Measurements from ENCODE around the gene TTLL3. TPM values are rescaled to one million over a fixed set of nuclear protein-coding genes. Genes with fewer than 3 reads are reported as not detected.

Gene TTLL3
- polyA plus RNA-seq, 1 of the 3 experiments (the other 2 are of a cell fraction): 41.6 TPM

DNA sequence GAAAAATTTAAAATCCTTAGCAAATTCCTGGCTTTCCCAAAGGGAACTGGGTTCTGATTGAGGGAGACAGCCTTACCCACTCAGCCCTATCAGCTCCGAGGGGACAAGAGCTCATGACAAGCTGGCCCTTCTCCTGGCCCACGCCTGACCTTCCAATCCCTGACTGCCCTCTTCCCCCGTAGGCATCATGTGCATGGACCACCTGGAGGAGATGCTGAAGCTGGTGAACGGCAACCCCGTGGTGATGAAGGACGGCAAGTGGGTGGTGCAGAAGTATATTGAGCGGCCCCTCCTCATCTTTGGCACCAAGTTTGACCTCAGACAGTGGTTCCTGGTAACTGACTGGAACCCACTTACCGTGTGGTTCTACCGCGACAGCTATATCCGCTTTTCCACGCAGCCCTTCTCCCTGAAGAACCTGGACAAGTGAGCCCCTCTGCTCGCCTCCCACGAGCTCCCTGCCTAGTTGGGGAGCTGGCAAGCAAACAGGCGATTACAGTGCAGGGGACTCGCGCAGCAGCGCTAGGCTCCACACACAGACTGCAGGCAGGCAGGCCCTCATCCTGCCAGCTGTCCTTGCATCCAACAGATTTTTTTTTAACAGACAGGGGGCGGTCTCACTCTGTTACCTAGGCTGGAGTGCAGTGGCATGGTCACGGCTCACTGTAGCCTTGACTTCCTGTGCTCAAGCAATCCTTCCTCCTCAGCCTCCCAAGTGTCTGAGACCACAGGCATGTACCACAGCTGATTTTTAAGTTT is 16.9 kb downstream of the TTLL3 start:
- TF ChIP-seq, protein P1, sequence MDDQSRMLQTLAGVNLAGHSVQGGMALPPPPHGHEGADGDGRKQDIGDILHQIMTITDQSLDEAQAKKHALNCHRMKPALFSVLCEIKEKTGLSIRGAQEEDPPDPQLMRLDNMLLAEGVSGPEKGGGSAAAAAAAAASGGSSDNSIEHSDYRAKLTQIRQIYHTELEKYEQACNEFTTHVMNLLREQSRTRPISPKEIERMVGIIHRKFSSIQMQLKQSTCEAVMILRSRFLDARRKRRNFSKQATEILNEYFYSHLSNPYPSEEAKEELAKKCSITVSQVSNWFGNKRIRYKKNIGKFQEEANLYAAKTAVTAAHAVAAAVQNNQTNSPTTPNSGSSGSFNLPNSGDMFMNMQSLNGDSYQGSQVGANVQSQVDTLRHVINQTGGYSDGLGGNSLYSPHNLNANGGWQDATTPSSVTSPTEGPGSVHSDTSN (IDR thresholded peaks at IDR 0.05): no peak
- no peak for TF ChIP-seq FOSL2 (IDR thresholded peaks at IDR 0.05; ENCODE audit: borderline replicate concordance, low read depth)
- TF ChIP-seq, protein P2, sequence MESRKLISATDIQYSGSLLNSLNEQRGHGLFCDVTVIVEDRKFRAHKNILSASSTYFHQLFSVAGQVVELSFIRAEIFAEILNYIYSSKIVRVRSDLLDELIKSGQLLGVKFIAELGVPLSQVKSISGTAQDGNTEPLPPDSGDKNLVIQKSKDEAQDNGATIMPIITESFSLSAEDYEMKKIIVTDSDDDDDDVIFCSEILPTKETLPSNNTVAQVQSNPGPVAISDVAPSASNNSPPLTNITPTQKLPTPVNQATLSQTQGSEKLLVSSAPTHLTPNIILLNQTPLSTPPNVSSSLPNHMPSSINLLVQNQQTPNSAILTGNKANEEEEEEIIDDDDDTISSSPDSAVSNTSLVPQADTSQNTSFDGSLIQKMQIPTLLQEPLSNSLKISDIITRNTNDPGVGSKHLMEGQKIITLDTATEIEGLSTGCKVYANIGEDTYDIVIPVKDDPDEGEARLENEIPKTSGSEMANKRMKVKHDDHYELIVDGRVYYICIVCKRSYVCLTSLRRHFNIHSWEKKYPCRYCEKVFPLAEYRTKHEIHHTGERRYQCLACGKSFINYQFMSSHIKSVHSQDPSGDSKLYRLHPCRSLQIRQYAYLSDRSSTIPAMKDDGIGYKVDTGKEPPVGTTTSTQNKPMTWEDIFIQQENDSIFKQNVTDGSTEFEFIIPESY (IDR thresholded peaks at IDR 0.05; ENCODE audit: borderline replicate concordance, low read depth): no peak
- peak; percentile 37 for TF ChIP-seq RAD21 (IDR thresholded peaks at IDR 0.05; ENCODE audit: low read length)
- TF ChIP-seq, protein P3, sequence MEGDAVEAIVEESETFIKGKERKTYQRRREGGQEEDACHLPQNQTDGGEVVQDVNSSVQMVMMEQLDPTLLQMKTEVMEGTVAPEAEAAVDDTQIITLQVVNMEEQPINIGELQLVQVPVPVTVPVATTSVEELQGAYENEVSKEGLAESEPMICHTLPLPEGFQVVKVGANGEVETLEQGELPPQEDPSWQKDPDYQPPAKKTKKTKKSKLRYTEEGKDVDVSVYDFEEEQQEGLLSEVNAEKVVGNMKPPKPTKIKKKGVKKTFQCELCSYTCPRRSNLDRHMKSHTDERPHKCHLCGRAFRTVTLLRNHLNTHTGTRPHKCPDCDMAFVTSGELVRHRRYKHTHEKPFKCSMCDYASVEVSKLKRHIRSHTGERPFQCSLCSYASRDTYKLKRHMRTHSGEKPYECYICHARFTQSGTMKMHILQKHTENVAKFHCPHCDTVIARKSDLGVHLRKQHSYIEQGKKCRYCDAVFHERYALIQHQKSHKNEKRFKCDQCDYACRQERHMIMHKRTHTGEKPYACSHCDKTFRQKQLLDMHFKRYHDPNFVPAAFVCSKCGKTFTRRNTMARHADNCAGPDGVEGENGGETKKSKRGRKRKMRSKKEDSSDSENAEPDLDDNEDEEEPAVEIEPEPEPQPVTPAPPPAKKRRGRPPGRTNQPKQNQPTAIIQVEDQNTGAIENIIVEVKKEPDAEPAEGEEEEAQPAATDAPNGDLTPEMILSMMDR (IDR thresholded peaks at IDR 0.05): peak; percentile 43
- TF ChIP-seq RXRA (IDR thresholded peaks at IDR 0.05; ENCODE audit: borderline replicate concordance, low read depth): no peak
- DNase-seq: peak; percentile 44
- H3K27ac ChIP-seq (ENCODE audit: low read depth in 2 of 2, low read length in 1 of 2): no peak overlapping the region
- no peaks in the 10 kb centered on the region for H3K9me2 ChIP-seq
- no peak overlapping the region for H2AFZ ChIP-seq (ENCODE audit: low read depth)
- no peaks in the 10 kb centered on the region for H3K27me3 ChIP-seq (ENCODE audit: insufficient read depth)
- H3K4me1 ChIP-seq (ENCODE audit: control insufficient read depth in 1 of 2, insufficient read depth in 2 of 2, low read depth in 1 of 2, low read length in 1 of 2): no peaks in the 10 kb centered on the region
- no peaks in the 10 kb centered on the region for H3K79me2 ChIP-seq (ENCODE audit: insufficient read depth)
- no peak overlapping the region for H3K9ac ChIP-seq
- H3F3A ChIP-seq (replicated peaks; ENCODE audit: insufficient read depth): no peaks in the 10 kb centered on the region
- CTCF ChIA-PET: interaction anchor here (0.7 to 1.4 kb wide), 4 partner anchors 9 to 17 kb away, joined by 3 to 4 read pairs (median 4); partner anchors contain the start of gene RPUSD3
- H3K36me3 ChIP-seq (replicated peaks in 1 of 2; ENCODE audit: control insufficient read depth in 1 of 2, insufficient read depth in 2 of 2, low read length in 1 of 2): peaks cover 0 to 8% of the 10 kb centered on the region in 2 experiments
- H3K9me3 ChIP-seq: no peaks in the 10 kb centered on the region
- no peak overlapping the region for H3K4me3 ChIP-seq (ENCODE audit: low read depth in 2 of 2, low read length in 1 of 2)
- POLR2A ChIA-PET: no interaction called here
- no peak overlapping the region for H3K4me2 ChIP-seq
- no peaks in the 10 kb centered on the region for H4K20me1 ChIP-seq (ENCODE audit: insufficient read depth)
- WGBS (ENCODE audit: low lambda C conversion rate): 86% methylated on average over 19 of the region's 20 CpGs

DNA sequence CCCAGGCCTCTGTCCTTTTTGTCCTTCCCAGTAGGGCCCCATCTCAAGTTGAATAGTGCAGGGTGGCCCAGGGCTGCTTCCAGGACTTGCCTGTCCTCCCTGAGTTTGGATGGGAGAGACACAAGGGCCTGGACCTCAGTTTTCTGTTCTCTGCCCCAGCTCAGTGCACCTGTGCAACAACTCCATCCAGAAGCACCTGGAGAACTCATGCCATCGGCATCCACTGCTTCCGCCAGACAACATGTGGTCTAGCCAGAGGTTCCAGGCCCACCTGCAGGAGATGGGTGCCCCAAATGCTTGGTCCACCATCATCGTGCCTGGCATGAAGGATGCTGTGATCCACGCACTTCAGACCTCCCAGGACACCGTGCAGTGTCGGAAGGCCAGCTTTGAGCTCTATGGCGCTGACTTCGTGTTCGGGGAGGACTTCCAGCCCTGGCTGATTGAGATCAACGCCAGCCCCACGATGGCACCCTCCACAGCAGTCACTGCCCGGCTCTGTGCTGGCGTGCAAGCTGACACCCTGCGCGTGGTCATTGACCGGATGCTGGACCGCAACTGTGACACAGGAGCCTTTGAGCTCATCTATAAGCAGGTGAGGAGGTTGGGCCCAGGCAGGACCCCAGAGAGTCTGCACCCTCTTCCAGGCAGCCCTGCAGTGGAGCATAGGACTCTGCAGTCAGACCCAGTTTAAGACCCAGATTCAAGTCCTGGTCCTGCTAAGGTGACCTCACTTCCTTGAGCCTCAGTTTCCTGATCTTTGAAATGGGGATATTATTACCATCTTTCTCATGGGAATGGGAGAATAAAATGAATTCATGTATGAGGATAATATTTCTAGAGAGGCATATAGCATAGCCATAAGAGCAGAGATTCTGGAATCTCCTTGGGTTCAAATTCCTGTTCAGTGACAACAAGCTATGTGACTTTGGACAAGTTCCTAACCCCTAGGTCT is 19.0 kb downstream of the TTLL3 start:
- Histone ChIP-seq H3F3A (replicated peaks; ENCODE audit: insufficient read depth) (no peaks in the 10 kb centered on the region), H3K79me2 (ENCODE audit: insufficient read depth) (no peaks in the 10 kb centered on the region), H3K9me3 (no peaks in the 10 kb centered on the region), H3K4me1 (ENCODE audit: control insufficient read depth in 1 of 2, insufficient read depth in 2 of 2, low read depth in 1 of 2, low read length in 1 of 2) (no peaks in the 10 kb centered on the region), H3K27ac (ENCODE audit: low read depth in 2 of 2, low read length in 1 of 2) (no peak overlapping the region), H2AFZ (ENCODE audit: low read depth) (no peak overlapping the region), H3K27me3 (ENCODE audit: insufficient read depth) (no peaks in the 10 kb centered on the region), H3K9me2 (no peaks in the 10 kb centered on the region), H4K20me1 (ENCODE audit: insufficient read depth) (no peaks in the 10 kb centered on the region), H3K9ac (no peak overlapping the region), H3K36me3 (replicated peaks in 1 of 2; ENCODE audit: control insufficient read depth in 1 of 2, insufficient read depth in 2 of 2, low read length in 1 of 2) (peaks cover 6 to 13% of the 10 kb centered on the region in 2 experiments), H3K4me2 (no peak overlapping the region), H3K4me3 (ENCODE audit: low read depth in 2 of 2, low read length in 1 of 2) (no peak overlapping the region)
- 94% methylated on average over 6 of the region's 17 CpGs for WGBS (ENCODE audit: low lambda C conversion rate)
- DNase-seq: no peak
- CTCF ChIA-PET: interaction anchor here (1.1 to 1.3 kb wide), 2 partner anchors 20 to 117 kb away, joined by 3 to 4 read pairs; no protein-coding TSS in a partner anchor
- POLR2A ChIA-PET: interaction anchor here (1.2 kb wide), 1 partner anchor 104 kb away, joined by 3 read pairs; no protein-coding TSS in a partner anchor
- TF ChIP-seq NRF1 (IDR thresholded peaks at IDR 0.05; ENCODE audit: low read depth, low read length) (no peak), MXI1 (IDR thresholded peaks at IDR 0.05; ENCODE audit: low read depth, low read length) (no peak), ELF1 (IDR thresholded peaks at IDR 0.05) (no peak), GATA2 (CRISPR knock-in tag; IDR thresholded peaks at IDR 0.05) (no peak), RCOR1 (IDR thresholded peaks at IDR 0.05; ENCODE audit: low read length) (no peak), TEAD4 (IDR thresholded peaks at IDR 0.05; ENCODE audit: borderline replicate concordance, insufficient read depth) (no peak), EP300 (IDR thresholded peaks at IDR 0.05; ENCODE audit: borderline replicate concordance in 1 of 2, low read depth in 1 of 2, low read length in 1 of 2) (no peak), MAX (IDR thresholded peaks at IDR 0.05; ENCODE audit: low read depth) (no peak), GABPA (IDR thresholded peaks at IDR 0.05; ENCODE audit: low read depth) (no peak)
- TF ChIP-seq, protein P1 (IDR thresholded peaks at IDR 0.05): no peak
